Measurements from ENCODE around the gene OR2A25.

DNA sequence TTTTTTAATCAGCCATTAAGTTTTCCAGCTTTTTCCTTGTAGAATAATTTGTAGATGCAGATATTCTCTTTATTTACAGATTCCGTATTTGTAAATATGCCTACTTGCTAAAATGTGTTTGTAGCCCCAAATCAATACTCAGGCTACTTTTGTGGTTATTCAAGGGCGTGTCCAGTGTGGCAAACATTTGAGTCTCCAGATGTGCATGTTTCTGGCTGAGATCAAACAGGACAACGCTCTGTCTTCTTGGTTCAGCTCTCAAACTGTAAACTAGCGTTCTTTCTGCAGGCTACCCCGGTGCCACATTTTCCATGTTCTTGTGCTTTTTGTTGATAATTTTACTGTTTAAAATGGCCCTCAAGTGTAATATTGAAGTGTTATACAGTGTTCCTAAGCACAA lies 37.1 kb upstream of the OR2A25 start:
- TF ChIP-seq, protein P1, sequence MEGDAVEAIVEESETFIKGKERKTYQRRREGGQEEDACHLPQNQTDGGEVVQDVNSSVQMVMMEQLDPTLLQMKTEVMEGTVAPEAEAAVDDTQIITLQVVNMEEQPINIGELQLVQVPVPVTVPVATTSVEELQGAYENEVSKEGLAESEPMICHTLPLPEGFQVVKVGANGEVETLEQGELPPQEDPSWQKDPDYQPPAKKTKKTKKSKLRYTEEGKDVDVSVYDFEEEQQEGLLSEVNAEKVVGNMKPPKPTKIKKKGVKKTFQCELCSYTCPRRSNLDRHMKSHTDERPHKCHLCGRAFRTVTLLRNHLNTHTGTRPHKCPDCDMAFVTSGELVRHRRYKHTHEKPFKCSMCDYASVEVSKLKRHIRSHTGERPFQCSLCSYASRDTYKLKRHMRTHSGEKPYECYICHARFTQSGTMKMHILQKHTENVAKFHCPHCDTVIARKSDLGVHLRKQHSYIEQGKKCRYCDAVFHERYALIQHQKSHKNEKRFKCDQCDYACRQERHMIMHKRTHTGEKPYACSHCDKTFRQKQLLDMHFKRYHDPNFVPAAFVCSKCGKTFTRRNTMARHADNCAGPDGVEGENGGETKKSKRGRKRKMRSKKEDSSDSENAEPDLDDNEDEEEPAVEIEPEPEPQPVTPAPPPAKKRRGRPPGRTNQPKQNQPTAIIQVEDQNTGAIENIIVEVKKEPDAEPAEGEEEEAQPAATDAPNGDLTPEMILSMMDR (IDR thresholded peaks at IDR 0.05; ENCODE audit: poor library complexity), result no peak
- no peak for TF ChIP-seq EZH2phosphoT487 (IDR thresholded peaks at IDR 0.05; ENCODE audit: low read depth, severe bottlenecking, unreplicated experiment)
- TF ChIP-seq EZH2 (IDR thresholded peaks at IDR 0.05; ENCODE audit: borderline replicate concordance), result no peak
